B cell (primary cell): Measurements from ENCODE around the gene AGBL3.

Source experiments
- CTCF ChIP-seq: fragments of 200-600 bp; IDR thresholded peaks from one replicate; pipeline ENCODE4 v1.8.0; 2022; ENCODE audit warnings: antibody characterized with exemption, mild to moderate bottlenecking
- EZH2 ChIP-seq: IDR thresholded peaks from 2 replicates; pipeline ENCODE4 v1.6.1; 2012; ENCODE audit warnings: borderline replicate concordance, low read depth, mild to moderate bottlenecking, moderate library complexity, low read length; ENCODE audit not compliant: insufficient read depth, poor library complexity, severe bottlenecking

- TF ChIP-seq CTCF = no peak
- TF ChIP-seq EZH2 = no peak
Observed at GRCh38 chr7:135079068-135079467, 92.8 kb downstream of the AGBL3 start.
